ENCODE results near the gene SNAP23.

- TF ChIP-seq, protein P1, sequence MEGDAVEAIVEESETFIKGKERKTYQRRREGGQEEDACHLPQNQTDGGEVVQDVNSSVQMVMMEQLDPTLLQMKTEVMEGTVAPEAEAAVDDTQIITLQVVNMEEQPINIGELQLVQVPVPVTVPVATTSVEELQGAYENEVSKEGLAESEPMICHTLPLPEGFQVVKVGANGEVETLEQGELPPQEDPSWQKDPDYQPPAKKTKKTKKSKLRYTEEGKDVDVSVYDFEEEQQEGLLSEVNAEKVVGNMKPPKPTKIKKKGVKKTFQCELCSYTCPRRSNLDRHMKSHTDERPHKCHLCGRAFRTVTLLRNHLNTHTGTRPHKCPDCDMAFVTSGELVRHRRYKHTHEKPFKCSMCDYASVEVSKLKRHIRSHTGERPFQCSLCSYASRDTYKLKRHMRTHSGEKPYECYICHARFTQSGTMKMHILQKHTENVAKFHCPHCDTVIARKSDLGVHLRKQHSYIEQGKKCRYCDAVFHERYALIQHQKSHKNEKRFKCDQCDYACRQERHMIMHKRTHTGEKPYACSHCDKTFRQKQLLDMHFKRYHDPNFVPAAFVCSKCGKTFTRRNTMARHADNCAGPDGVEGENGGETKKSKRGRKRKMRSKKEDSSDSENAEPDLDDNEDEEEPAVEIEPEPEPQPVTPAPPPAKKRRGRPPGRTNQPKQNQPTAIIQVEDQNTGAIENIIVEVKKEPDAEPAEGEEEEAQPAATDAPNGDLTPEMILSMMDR (conservative IDR thresholded peaks at IDR 0.05; ENCODE audit: low read length): no peak
- no peak for TF ChIP-seq EZH2phosphoT487 (IDR thresholded peaks at IDR 0.05; ENCODE audit: borderline replicate concordance, low read depth, low read length)
Measured at GRCh38 chr15:42504631-42505030, 9.2 kb downstream of the SNAP23 start.

Data from OCI-LY7 (cell line).